Mesothelial cell of epicardium (in vitro differentiated cells): ENCODE measurements around the gene KRTAP4-8. TPM values are rescaled to one million over a fixed set of nuclear protein-coding genes. Genes with fewer than 3 reads are reported as not detected.
"Not testable (repeated sequence)": the region's sequence is repeated elsewhere in the genome, so short reads cannot be mapped to it uniquely, and the experiment has no call there.

Experiments used
- DNase-seq, 2 experiments: peaks; one replicate each; pipeline ENCODE4 v3.0.0; 2021; ENCODE audit warnings: low spot score in 2 of 2; ENCODE audit not compliant: unreplicated experiment in 2 of 2
- H3K27ac Mint-ChIP-seq: 2 replicates; pipeline ENCODE4 v1.8.0; 2021; ENCODE audit warnings: mixed read lengths
- H3K27me3 Mint-ChIP-seq: 2 replicates; pipeline ENCODE4 v1.8.0; 2021; ENCODE audit warnings: low read depth, mixed read lengths
- H3K36me3 Mint-ChIP-seq: 2 replicates; pipeline ENCODE4 v1.8.0; 2021; ENCODE audit warnings: mixed read lengths
- H3K4me1 Mint-ChIP-seq: 2 replicates; pipeline ENCODE4 v1.8.0; 2021; ENCODE audit warnings: mixed read lengths
- H3K4me3 Mint-ChIP-seq: 2 replicates; pipeline ENCODE4 v1.8.0; 2021; ENCODE audit warnings: mild to moderate bottlenecking, moderate library complexity, mixed read lengths
- H3K9me3 Mint-ChIP-seq: 2 replicates; pipeline ENCODE4 v1.8.0; 2021; ENCODE audit warnings: mixed read lengths
- total RNA-seq: library from RNA; stranded (reverse); gene quantifications from 3 replicates; pipeline ENCODE4 v1.2.1, GENCODE V29; 2021
- TF ChIP-seq, protein P1 (sequence below): fragments of 200-600 bp; sonication (generic); IDR thresholded peaks from one replicate; pipeline ENCODE4 v1.5.0; 2021; ENCODE audit warnings: antibody characterized with exemption; ENCODE audit not compliant: unreplicated experiment

The KRTAP4-8 gene
- total RNA-seq, 1 donor from 2014 or later = not detected

GRCh38 chr17:41057547-41057946, 40.4 kb downstream of the KRTAP4-8 start:
- H3K36me3 Mint-ChIP-seq = no peaks in the 10 kb centered on the region
- H3K27ac Mint-ChIP-seq = no peak overlapping the region
- no peak for DNase-seq
- H3K27me3 Mint-ChIP-seq = no peaks in the 10 kb centered on the region
- peaks cover 28% of the 10 kb centered on the region for H3K4me1 Mint-ChIP-seq
- H3K4me3 Mint-ChIP-seq = no peak overlapping the region
- TF ChIP-seq, protein P1, sequence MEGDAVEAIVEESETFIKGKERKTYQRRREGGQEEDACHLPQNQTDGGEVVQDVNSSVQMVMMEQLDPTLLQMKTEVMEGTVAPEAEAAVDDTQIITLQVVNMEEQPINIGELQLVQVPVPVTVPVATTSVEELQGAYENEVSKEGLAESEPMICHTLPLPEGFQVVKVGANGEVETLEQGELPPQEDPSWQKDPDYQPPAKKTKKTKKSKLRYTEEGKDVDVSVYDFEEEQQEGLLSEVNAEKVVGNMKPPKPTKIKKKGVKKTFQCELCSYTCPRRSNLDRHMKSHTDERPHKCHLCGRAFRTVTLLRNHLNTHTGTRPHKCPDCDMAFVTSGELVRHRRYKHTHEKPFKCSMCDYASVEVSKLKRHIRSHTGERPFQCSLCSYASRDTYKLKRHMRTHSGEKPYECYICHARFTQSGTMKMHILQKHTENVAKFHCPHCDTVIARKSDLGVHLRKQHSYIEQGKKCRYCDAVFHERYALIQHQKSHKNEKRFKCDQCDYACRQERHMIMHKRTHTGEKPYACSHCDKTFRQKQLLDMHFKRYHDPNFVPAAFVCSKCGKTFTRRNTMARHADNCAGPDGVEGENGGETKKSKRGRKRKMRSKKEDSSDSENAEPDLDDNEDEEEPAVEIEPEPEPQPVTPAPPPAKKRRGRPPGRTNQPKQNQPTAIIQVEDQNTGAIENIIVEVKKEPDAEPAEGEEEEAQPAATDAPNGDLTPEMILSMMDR = no peak
- peaks cover 20% of the 10 kb centered on the region for H3K9me3 Mint-ChIP-seq

DNA sequence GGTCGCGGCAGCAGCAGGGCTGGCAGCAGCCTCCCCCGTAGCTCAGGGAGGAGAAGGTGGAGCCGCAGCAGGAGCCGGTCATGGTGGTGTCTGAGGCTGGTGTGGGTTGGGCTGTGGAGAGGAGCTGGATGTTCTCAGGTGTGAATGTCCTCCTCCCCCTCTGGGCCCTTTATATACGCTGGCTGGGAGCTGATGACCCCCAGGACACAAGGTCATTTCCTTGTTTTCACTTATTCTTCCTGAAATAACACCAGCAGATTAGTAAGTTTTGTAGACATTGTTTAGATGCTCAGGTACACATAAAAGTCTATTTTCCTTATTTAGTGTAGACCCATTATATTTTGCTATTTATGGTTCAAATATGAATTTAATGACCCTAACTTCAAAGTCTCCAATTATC, 42.8 kb downstream of the KRTAP4-8 start, which contains the start of gene KRTAP2-2:
Gene KRTAP2-2 (minus strand): TSS at position 101 of the 400 bp plus-strand sequence. CDS start 19 bp downstream, at position 82.
- H3K36me3 Mint-ChIP-seq, H3K27ac Mint-ChIP-seq: not testable (repeated sequence)
- peaks cover 15% of the 10 kb centered on the region for H3K4me1 Mint-ChIP-seq

GRCh38 chr17:41054556-41054955, 43.4 kb downstream of the KRTAP4-8 start:
- not testable (repeated sequence) for H3K27me3 Mint-ChIP-seq, H3K36me3 Mint-ChIP-seq, H3K27ac Mint-ChIP-seq, H3K4me3 Mint-ChIP-seq, DNase-seq
- peaks cover 17% of the 10 kb centered on the region for H3K4me1 Mint-ChIP-seq
- H3K9me3 Mint-ChIP-seq = peaks cover 24% of the 10 kb centered on the region

More for the DNA sequence above, 42.8 kb downstream of the KRTAP4-8 start, which contains the start of gene KRTAP2-2:
- H3K4me3 Mint-ChIP-seq, H3K27me3 Mint-ChIP-seq, DNase-seq: not testable (repeated sequence)
- H3K9me3 Mint-ChIP-seq = peaks cover 24% of the 10 kb centered on the region

- H3K4me1 Mint-ChIP-seq = peaks cover 14% of the 10 kb centered on the region
- no peak for DNase-seq
- H3K9me3 Mint-ChIP-seq = peaks cover 24% of the 10 kb centered on the region
- H3K27me3 Mint-ChIP-seq = no peaks in the 10 kb centered on the region
- no peak overlapping the region for H3K4me3 Mint-ChIP-seq
- H3K36me3 Mint-ChIP-seq = no peaks in the 10 kb centered on the region
- no peak overlapping the region for H3K27ac Mint-ChIP-seq
- TF ChIP-seq, protein P1 = no peak
These were observed 43.9 kb downstream of the KRTAP4-8 start for GRCh38 chr17:41054025-41054424.

GRCh38 chr17:41052566-41052965, 45.4 kb downstream of the KRTAP4-8 start:
- DNase-seq = no peak
- H3K4me1 Mint-ChIP-seq = peaks cover 25% of the 10 kb centered on the region

GRCh38 chr17:41049110-41049509, 48.8 kb downstream of the KRTAP4-8 start:
- Mint-ChIP-seq H3K36me3 (peaks cover 1% of the 10 kb centered on the region), H3K4me3 (no peak overlapping the region)
- no peak for DNase-seq

More at GRCh38 chr17:41052566-41052965, 45.4 kb downstream of the KRTAP4-8 start:
- Mint-ChIP-seq H3K4me3 (no peak overlapping the region), H3K27ac (no peak overlapping the region), H3K36me3 (no peaks in the 10 kb centered on the region), H3K27me3 (no peaks in the 10 kb centered on the region), H3K9me3 (peaks cover 23% of the 10 kb centered on the region)
- TF ChIP-seq, protein P1 = no peak

More at GRCh38 chr17:41049110-41049509, 48.8 kb downstream of the KRTAP4-8 start:
- Mint-ChIP-seq H3K4me1 (peaks cover 28% of the 10 kb centered on the region), H3K27me3 (no peaks in the 10 kb centered on the region), H3K9me3 (peaks cover 17% of the 10 kb centered on the region), H3K27ac (peak overlapping the region; percentile 88)
- TF ChIP-seq, protein P1 = no peak
